ENCODE data around the gene CASK.

DNA sequence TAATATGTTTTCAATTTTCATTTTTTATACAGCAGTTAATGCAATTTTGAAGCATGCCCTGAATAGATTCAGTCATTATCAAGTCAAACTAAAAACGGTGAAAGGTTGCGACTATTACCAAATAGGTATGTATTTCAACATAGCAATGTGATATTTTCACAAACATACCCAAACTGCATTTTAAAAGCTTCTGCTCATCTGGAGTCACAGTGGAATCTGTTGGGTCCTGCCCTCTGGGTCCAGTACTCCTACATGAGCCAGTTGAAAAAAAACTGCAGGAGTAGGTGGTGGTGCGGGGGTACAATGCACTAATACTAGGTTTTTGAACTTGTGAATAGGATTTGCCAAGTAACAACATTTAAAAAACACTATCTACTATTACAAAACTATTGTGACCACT lies 233.6 kb downstream of the CASK start:
- TF ChIP-seq, protein P1, sequence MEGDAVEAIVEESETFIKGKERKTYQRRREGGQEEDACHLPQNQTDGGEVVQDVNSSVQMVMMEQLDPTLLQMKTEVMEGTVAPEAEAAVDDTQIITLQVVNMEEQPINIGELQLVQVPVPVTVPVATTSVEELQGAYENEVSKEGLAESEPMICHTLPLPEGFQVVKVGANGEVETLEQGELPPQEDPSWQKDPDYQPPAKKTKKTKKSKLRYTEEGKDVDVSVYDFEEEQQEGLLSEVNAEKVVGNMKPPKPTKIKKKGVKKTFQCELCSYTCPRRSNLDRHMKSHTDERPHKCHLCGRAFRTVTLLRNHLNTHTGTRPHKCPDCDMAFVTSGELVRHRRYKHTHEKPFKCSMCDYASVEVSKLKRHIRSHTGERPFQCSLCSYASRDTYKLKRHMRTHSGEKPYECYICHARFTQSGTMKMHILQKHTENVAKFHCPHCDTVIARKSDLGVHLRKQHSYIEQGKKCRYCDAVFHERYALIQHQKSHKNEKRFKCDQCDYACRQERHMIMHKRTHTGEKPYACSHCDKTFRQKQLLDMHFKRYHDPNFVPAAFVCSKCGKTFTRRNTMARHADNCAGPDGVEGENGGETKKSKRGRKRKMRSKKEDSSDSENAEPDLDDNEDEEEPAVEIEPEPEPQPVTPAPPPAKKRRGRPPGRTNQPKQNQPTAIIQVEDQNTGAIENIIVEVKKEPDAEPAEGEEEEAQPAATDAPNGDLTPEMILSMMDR (IDR thresholded peaks at IDR 0.05), result no peak
- TF ChIP-seq, protein P2, sequence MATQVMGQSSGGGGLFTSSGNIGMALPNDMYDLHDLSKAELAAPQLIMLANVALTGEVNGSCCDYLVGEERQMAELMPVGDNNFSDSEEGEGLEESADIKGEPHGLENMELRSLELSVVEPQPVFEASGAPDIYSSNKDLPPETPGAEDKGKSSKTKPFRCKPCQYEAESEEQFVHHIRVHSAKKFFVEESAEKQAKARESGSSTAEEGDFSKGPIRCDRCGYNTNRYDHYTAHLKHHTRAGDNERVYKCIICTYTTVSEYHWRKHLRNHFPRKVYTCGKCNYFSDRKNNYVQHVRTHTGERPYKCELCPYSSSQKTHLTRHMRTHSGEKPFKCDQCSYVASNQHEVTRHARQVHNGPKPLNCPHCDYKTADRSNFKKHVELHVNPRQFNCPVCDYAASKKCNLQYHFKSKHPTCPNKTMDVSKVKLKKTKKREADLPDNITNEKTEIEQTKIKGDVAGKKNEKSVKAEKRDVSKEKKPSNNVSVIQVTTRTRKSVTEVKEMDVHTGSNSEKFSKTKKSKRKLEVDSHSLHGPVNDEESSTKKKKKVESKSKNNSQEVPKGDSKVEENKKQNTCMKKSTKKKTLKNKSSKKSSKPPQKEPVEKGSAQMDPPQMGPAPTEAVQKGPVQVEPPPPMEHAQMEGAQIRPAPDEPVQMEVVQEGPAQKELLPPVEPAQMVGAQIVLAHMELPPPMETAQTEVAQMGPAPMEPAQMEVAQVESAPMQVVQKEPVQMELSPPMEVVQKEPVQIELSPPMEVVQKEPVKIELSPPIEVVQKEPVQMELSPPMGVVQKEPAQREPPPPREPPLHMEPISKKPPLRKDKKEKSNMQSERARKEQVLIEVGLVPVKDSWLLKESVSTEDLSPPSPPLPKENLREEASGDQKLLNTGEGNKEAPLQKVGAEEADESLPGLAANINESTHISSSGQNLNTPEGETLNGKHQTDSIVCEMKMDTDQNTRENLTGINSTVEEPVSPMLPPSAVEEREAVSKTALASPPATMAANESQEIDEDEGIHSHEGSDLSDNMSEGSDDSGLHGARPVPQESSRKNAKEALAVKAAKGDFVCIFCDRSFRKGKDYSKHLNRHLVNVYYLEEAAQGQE (IDR thresholded peaks at IDR 0.05; ENCODE audit: insufficient read depth in 1 of 2, low read depth in 2 of 2, low read length in 1 of 2), result no peak
- TF ChIP-seq POLR2AphosphoS5 (IDR thresholded peaks at IDR 0.05; ENCODE audit: low read depth, low read length) (no peak), SIN3A (IDR thresholded peaks at IDR 0.05; ENCODE audit: borderline replicate concordance, insufficient read depth, low read depth, low read length) (no peak), TCF7L2 (IDR thresholded peaks at IDR 0.05; ENCODE audit: low read depth, low read length) (no peak)

All from Panc1 (cell line).